ENCODE measurements around the gene CCDC88B. TPM values are rescaled to one million over a fixed set of nuclear protein-coding genes. Genes with fewer than 3 reads are reported as not detected.

The CCDC88B gene
- total and polyA plus RNA-seq, 2 of the 8 experiments (the other 6 are each of a cell fraction or from before 2014, with no cell fraction given) = 5.9 to 12.5 TPM

- no peak overlapping the region for H4K5ac ChIP-seq (ENCODE audit: insufficient read length, low read depth, low read length)
- H3K27ac ChIP-seq (ENCODE audit: low read depth, low read length) = no peak overlapping the region
- H3K4me2 ChIP-seq (ENCODE audit: insufficient read depth in 1 of 2, low read depth in 2 of 2, low read length in 2 of 2) = no peak overlapping the region
- H3K56ac ChIP-seq (replicated peaks; ENCODE audit: insufficient read length, low read depth, low read length) = no peak overlapping the region
- H3K4ac ChIP-seq (replicated peaks; ENCODE audit: insufficient read length, low read depth, low read length) = no peak overlapping the region
- peaks cover 0 to 9% (median 6%) of the 10 kb centered on the region in 4 experiments; a peak in 6 of 7 replicates for H3K4me1 ChIP-seq (replicated peaks in 1 of 4; ENCODE audit: control insufficient read depth in 3 of 4, insufficient read depth in 4 of 4, low read length in 3 of 4)
- no peak overlapping the region for H2BK20ac ChIP-seq (ENCODE audit: low read length)
- DNase-seq (ENCODE audit: low read depth in 1 of 2, low spot score in 2 of 2) (no peak), FAIRE-seq (no peak)
- H2BK15ac ChIP-seq (ENCODE audit: low read length) = no peak overlapping the region
- peaks cover 0 to 2% of the 10 kb centered on the region in 2 experiments for H4K20me1 ChIP-seq (replicated peaks in 1 of 2; ENCODE audit: control insufficient read depth in 1 of 2, insufficient read depth in 2 of 2, low read length in 2 of 2)
- H2AK5ac ChIP-seq (ENCODE audit: low read depth, low read length) = no peak overlapping the region
- H3K27me3 ChIP-seq (replicated peaks in 1 of 4; ENCODE audit: control insufficient read depth in 3 of 4, extremely low read depth in 1 of 4, insufficient read depth in 3 of 4, low read length in 3 of 4) = no peaks in the 10 kb centered on the region
- no peak overlapping the region for H3K4me3 ChIP-seq (ENCODE audit: extremely low read depth in 1 of 4, insufficient read depth in 2 of 4, low read depth in 3 of 4, low read length in 4 of 4)
- no peaks in the 10 kb centered on the region for H3K79me2 ChIP-seq (ENCODE audit: control insufficient read depth in 1 of 2, insufficient read depth in 2 of 2, low read length in 2 of 2)
- no peak overlapping the region for H2BK12ac ChIP-seq (ENCODE audit: low read depth, low read length)
- H4K91ac ChIP-seq (replicated peaks; ENCODE audit: insufficient read length, low read length) = no peak overlapping the region
- peaks cover 2% of the 10 kb centered on the region; the same call in 1 of the 2 replicates for H3K23me2 ChIP-seq (ENCODE audit: low read depth, low read length)
- H3K36me3 ChIP-seq (ENCODE audit: control insufficient read depth in 2 of 4, insufficient read depth in 4 of 4, low read length in 3 of 4) = no peaks in the 10 kb centered on the region
- CTCF ChIA-PET (ENCODE audit: partially characterized antibody) = interaction anchor here (0.7 to 37.6 kb wide), 4 partner anchors 10 to 63 kb away, joined by 3 to 614 read pairs (median 207); partner anchors contain the start of genes CATSPERZ, CCDC88B, ESRRA and PRDX5
- no peaks in the 10 kb centered on the region for H3K79me1 ChIP-seq (ENCODE audit: low read depth, low read length)
- no peak overlapping the region for H2BK5ac ChIP-seq (ENCODE audit: low read depth, low read length)
- no peak overlapping the region for H3K14ac ChIP-seq (ENCODE audit: insufficient read length)
- H3K23ac ChIP-seq (ENCODE audit: insufficient read length) = no peak overlapping the region
- WGBS, 2 experiments (ENCODE audit: extremely low coverage in 1 of 2, insufficient coverage in 1 of 2, insufficient read length in 1 of 2, insufficient replicate concordance in 2 of 2, low coverage in 1 of 2, low lambda C conversion rate in 2 of 2, missing lambda C conversion rate in 1 of 2) = 77% methylated on average over 13 of the region's 13 CpGs; no CpG with 5 or more reads in 1 of the 2 experiments
- H3K18ac ChIP-seq (ENCODE audit: extremely low read depth, low read length) = no peak overlapping the region
- no peak overlapping the region for H4K8ac ChIP-seq (ENCODE audit: extremely low read depth, insufficient read depth, low read length)
- H3K9ac ChIP-seq (replicated peaks in 1 of 4; ENCODE audit: extremely low read depth in 1 of 4, low read depth in 3 of 4, low read length in 3 of 4) = peak overlapping the region in 1 of 4 experiments; percentile 16; a peak in 1 of 7 replicates
- no peak overlapping the region for H2BK120ac ChIP-seq (replicated peaks; ENCODE audit: low read depth, low read length)
- POLR2A ChIA-PET (ENCODE audit: partially characterized antibody) = interaction anchor here (1.4 to 7.3 kb wide), 2 partner anchors 11 to 18 kb away, joined by 4 to 61 read pairs; partner anchors contain the start of genes PRDX5 and TRMT112
- H2AFZ ChIP-seq (ENCODE audit: low read length) = no peak overlapping the region
- H3K9me3 ChIP-seq (ENCODE audit: insufficient read depth in 2 of 2, low read depth in 1 of 2, low read length in 1 of 2) = no peaks in the 10 kb centered on the region
- no peak for TF ChIP-seq HDAC6 (IDR thresholded peaks at IDR 0.05; ENCODE audit: low read depth, low read length)
- no peak for TF ChIP-seq EP300 (IDR thresholded peaks at IDR 0.05; ENCODE audit: borderline replicate concordance in 1 of 2, low read depth in 2 of 2, low read length in 2 of 2)
- no peak for TF ChIP-seq BACH1 (IDR thresholded peaks at IDR 0.05; ENCODE audit: low read length)
- TF ChIP-seq JUND (IDR thresholded peaks at IDR 0.05; ENCODE audit: low read length) = no peak; the same call in 1 of the 2 replicates
- TF ChIP-seq KDM1A (IDR thresholded peaks at IDR 0.05; ENCODE audit: borderline replicate concordance, low read length) = peak; percentile 68; the same call in 1 of the 2 replicates
- TF ChIP-seq, protein P1, sequence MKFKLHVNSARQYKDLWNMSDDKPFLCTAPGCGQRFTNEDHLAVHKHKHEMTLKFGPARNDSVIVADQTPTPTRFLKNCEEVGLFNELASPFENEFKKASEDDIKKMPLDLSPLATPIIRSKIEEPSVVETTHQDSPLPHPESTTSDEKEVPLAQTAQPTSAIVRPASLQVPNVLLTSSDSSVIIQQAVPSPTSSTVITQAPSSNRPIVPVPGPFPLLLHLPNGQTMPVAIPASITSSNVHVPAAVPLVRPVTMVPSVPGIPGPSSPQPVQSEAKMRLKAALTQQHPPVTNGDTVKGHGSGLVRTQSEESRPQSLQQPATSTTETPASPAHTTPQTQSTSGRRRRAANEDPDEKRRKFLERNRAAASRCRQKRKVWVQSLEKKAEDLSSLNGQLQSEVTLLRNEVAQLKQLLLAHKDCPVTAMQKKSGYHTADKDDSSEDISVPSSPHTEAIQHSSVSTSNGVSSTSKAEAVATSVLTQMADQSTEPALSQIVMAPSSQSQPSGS (IDR thresholded peaks at IDR 0.05; ENCODE audit: low read length) = no peak
- peak; percentile 39; the same call in 1 of the 2 replicates for TF ChIP-seq CEBPB (IDR thresholded peaks at IDR 0.05; ENCODE audit: low read depth, low read length)
- no peak for TF ChIP-seq POLR2A (IDR thresholded peaks at IDR 0.05; ENCODE audit: control extremely low read depth in 1 of 2, low read depth in 2 of 2, low read length in 2 of 2)
- TF ChIP-seq GTF2F1 (IDR thresholded peaks at IDR 0.05; ENCODE audit: borderline replicate concordance, low read depth, low read length) = no peak
These were observed 5.0 kb upstream of the CCDC88B start for GRCh38 chr11:64334764-64335735.

Measured in H1 (cell line).